Heart right ventricle (tissue), 16 donors: ENCODE results near the gene KRTAP9-8. TPM values are rescaled to one million over a fixed set of nuclear protein-coding genes. Genes with fewer than 3 reads are reported as not detected.

Experiments used
- ATAC-seq, 8 donors: fragments of 200-7000 bp; cut with Tn5 transposase; one replicate each; pipeline ENCODE4 v1.9.1; 2020; ENCODE audit warnings: mild to moderate bottlenecking in 8 of 8, moderate library complexity in 8 of 8, moderate number of reproducible peaks in 1 of 8
- DNase-seq, 2 donors: peaks; one replicate each; pipeline ENCODE4 v3.0.0-alpha.2; 2020
- H3K27ac ChIP-seq, 10 donors: fragments of 200-600 bp; sonication (generic) in 2 of 10; one replicate each; pipeline versions ENCODE4 v1.5.0 to v1.8.0; 2020 to 2022; ENCODE audit warnings: mild to moderate bottlenecking in 3 of 10
- H3K27me3 ChIP-seq, 7 donors: fragments of 200-600 bp; one replicate each; pipeline ENCODE4 v1.8.0; 2021 to 2022; ENCODE audit warnings: mild to moderate bottlenecking in 2 of 7
- H3K36me3 ChIP-seq, 9 donors: fragments of 200-600 bp; sonication (generic) in 1 of 9; one replicate each; pipeline versions ENCODE4 v1.5.0 to v1.8.0; 2020 to 2022; ENCODE audit warnings: mild to moderate bottlenecking in 2 of 9
- H3K4me1 ChIP-seq, 9 donors: fragments of 200-600 bp; sonication (generic) in 1 of 9; one replicate each; pipeline versions ENCODE4 v1.5.0 to v1.8.0; 2020 to 2022; ENCODE audit warnings: mild to moderate bottlenecking in 4 of 9
- H3K4me3 ChIP-seq, 10 donors: fragments of 200-600 bp; sonication (generic) in 2 of 10; one replicate each; pipeline versions ENCODE4 v1.5.0 to v1.8.0; 2020 to 2022; ENCODE audit warnings: mild to moderate bottlenecking in 7 of 10, moderate library complexity in 2 of 10
- H3K9me3 ChIP-seq, 11 donors: fragments of 200-600 bp in 10 of 11; sonication (generic) in 2 of 11; one replicate each; pipeline versions ENCODE4 v1.5.0 to v1.8.0; 2013 to 2022; ENCODE audit warnings: mild to moderate bottlenecking in 2 of 11, control low read depth in 1 of 11, moderate library complexity in 1 of 11
- CTCF ChIP-seq, 9 donors: fragments of 200-600 bp; sonication (generic) in 2 of 9; IDR thresholded peaks; one replicate each; pipeline versions ENCODE4 v1.5.0 to v1.8.0; 2021 to 2022; ENCODE audit warnings: antibody characterized with exemption in 9 of 9, mild to moderate bottlenecking in 5 of 9, moderate library complexity in 1 of 9
- WGBS, 2 donors: extraction: QIAGEN DNeasy Blood & Tissue Kit; methylation state at CpG; one replicate each; pipeline ENCODE4 v1.1.7; 2013; ENCODE audit warnings: inconsistent platforms in 1 of 2; 5-methylcytosine and 5-hydroxymethylcytosine counted together
- intact Hi-C, 10 donors: fragments of 100-400 bp; cut with DNase I; formaldehyde crosslinking; loops; one replicate each; pipeline versions ENCODE4 v1.11.1 to v1.14.2; 2022
- polyA plus RNA-seq, 2 donors: library from polyadenylated mRNA; stranded (reverse); fragments of 200-250 nt; gene quantifications; one replicate each; pipeline ENCODE4 v1.2.3, GENCODE V29; 2013
- total RNA-seq, 10 donors: library from RNA; stranded (reverse); fragmentation: NEBNext Ultra II Directional in 3 of 10; extraction: Animal tissue kit (Norgen Biotek cat#: 25700) in 3 of 10; gene quantifications; one replicate each; pipeline versions ENCODE4 v1.2.1 to v1.2.4, GENCODE V29; 2021 to 2023
- donor health status: Arrhythmogenic right ventricular cardiomyopathy.
- donor health status: ischemic (EF 13 %, LVEDD 7.1; RV severe dilation, severe dysfunction).
- donor health status: healthy with polysubstance abuse.
- donor health status: DM: no; HTN: yes; CAD: no.
- donor health status: DM: no; HTN: no; CAD: no.
- donor health status: ischemic (EF 25% LVEDD 6.9; RV normal size, moderate dysfunction).
- donor health status: ischemic (EF 25% LVEDD 5.7; RV mildly dilated, moderate dysfunction).
- donor health status: healthy.
- donor health status: DM: yes; HTN: yes; CAD: no.
- donor health status: Ischemic cardiomyopathy.
- donor health status: ischemic (EF 35%, LVEDD 5.7; RV mildly dilated, moderate dysfunction).
- donor health status: nonischemic (EF 11% LVEDD 7.7; RV severe dilation, severe dysfunction).
- donor health status: DM: yes; HTN: yes; CAD: no.
- donor health status: PGD.
- donor health status: ischemic (EF 29% LVEDD 5.4; RV normal size, mild dysfunction).
- donor health status: nonischemic (EF 23%, LVEDD 6.1; RV moderate dilation, normal function).

The KRTAP9-8 gene
- total and polyA plus RNA-seq, 12 donors: not detected

- no peaks in the 10 kb centered on the region for H3K36me3 ChIP-seq
- no peaks in the 10 kb centered on the region for H3K4me1 ChIP-seq
- intact Hi-C loops: no loop called here
- DNase-seq: no peak
- TF ChIP-seq CTCF (IDR thresholded peaks at IDR 0.05): no peak
- H3K27ac ChIP-seq: no peak overlapping the region
- H3K4me3 ChIP-seq: no peak overlapping the region
- H3K27me3 ChIP-seq: peaks cover 0 to 62% (median 39%) of the 10 kb centered on the region in 7 donors
- H3K9me3 ChIP-seq: no peaks in the 10 kb centered on the region
- WGBS, 2 donors: 40 to 55% methylated on average over 1 of the region's 1 CpG
- no peak for ATAC-seq
Measured at GRCh38 chr17:41211845-41212466, 25.8 kb upstream of the KRTAP9-8 start.

GRCh38 chr17:41212524-41213169 is 25.2 kb upstream of the KRTAP9-8 start:
- Histone ChIP-seq H3K36me3 (no peaks in the 10 kb centered on the region), H3K4me1 (no peaks in the 10 kb centered on the region), H3K4me3 (no peak overlapping the region), H3K9me3 (no peaks in the 10 kb centered on the region), H3K27me3 (peaks cover 0 to 64% (median 41%) of the 10 kb centered on the region in 7 donors), H3K27ac (no peak overlapping the region)
- no peak for TF ChIP-seq CTCF (IDR thresholded peaks at IDR 0.05)
- ATAC-seq (no peak), DNase-seq (no peak)
- 72 to 77% methylated on average over 7 of the region's 7 CpGs for WGBS, 2 donors
- intact Hi-C loops: no loop called here

- ATAC-seq (no peak), DNase-seq (no peak)
- Histone ChIP-seq H3K27me3 (peaks cover 0 to 48% (median 27%) of the 10 kb centered on the region in 7 donors), H3K4me1 (no peaks in the 10 kb centered on the region), H3K4me3 (no peak overlapping the region), H3K36me3 (no peaks in the 10 kb centered on the region), H3K27ac (no peak overlapping the region), H3K9me3 (peaks cover 0 to 13% (median 0%) of the 10 kb centered on the region in 11 donors)
- intact Hi-C loops: no loop called here
- WGBS, 2 donors: 53 to 64% methylated on average over 1 of the region's 1 CpG
- no peak for TF ChIP-seq CTCF (IDR thresholded peaks at IDR 0.05)
Measured at GRCh38 chr17:41215681-41216080, 22.1 kb upstream of the KRTAP9-8 start.

GRCh38 chr17:41223821-41224220 is 14.0 kb upstream of the KRTAP9-8 start:
- peaks cover 0 to 20% (median 0%) of the 10 kb centered on the region in 7 donors for H3K27me3 ChIP-seq
- ATAC-seq: no peak
- no peaks in the 10 kb centered on the region for H3K4me1 ChIP-seq
- WGBS, 2 donors: 62 to 64% methylated on average over 2 of the region's 2 CpGs
- H3K4me3 ChIP-seq: no peak overlapping the region
- peaks cover 0 to 13% (median 0%) of the 10 kb centered on the region in 11 donors for H3K9me3 ChIP-seq
- no peaks in the 10 kb centered on the region for H3K36me3 ChIP-seq
- DNase-seq: no peak
- intact Hi-C loops: loop anchor here in 1 of 10 donors (10.0 kb wide), 1 partner anchor 59 kb away; the partner anchor contains the start of genes KRTAP4-3 and KRTAP4-4
- TF ChIP-seq CTCF (IDR thresholded peaks at IDR 0.05): no peak
- H3K27ac ChIP-seq: no peak overlapping the region
